Chondrocyte (in vitro differentiated cells): Measurements from ENCODE around the gene TRA2B. TPM values are rescaled to one million over a fixed set of nuclear protein-coding genes. Genes with fewer than 3 reads are reported as not detected.

Experiments
- DNase-seq: peaks from one replicate; pipeline ENCODE4 v3.0.0; 2021; ENCODE audit warnings: mixed read lengths, low spot score
- H3K27ac Mint-ChIP-seq: one replicate; pipeline ENCODE4 v1.8.0; 2021; ENCODE audit warnings: mild to moderate bottlenecking, moderate library complexity, mixed read lengths; ENCODE audit not compliant: unreplicated experiment
- H3K27me3 Mint-ChIP-seq: 2 replicates; pipeline ENCODE4 v1.8.0; 2021; ENCODE audit warnings: low read depth, mixed read lengths
- H3K36me3 Mint-ChIP-seq: 2 replicates; pipeline ENCODE4 v1.8.0; 2021; ENCODE audit warnings: low read depth, mixed read lengths
- H3K4me1 Mint-ChIP-seq: 2 replicates; pipeline ENCODE4 v1.8.0; 2021; ENCODE audit warnings: low read depth, mild to moderate bottlenecking, mixed read lengths
- H3K4me3 Mint-ChIP-seq: one replicate; pipeline ENCODE4 v1.8.0; 2021; ENCODE audit warnings: mild to moderate bottlenecking, moderate library complexity, mixed read lengths; ENCODE audit not compliant: unreplicated experiment
- H3K9me3 Mint-ChIP-seq: 2 replicates; pipeline ENCODE4 v1.8.0; 2021; ENCODE audit warnings: low read depth, mixed read lengths
- total RNA-seq: library from RNA; stranded (reverse); gene quantifications from 3 replicates; pipeline ENCODE4 v1.2.1, GENCODE V29; 2021
- TF ChIP-seq, protein P1 (sequence below): fragments of 200-600 bp; sonication (generic); IDR thresholded peaks from 2 replicates; pipeline ENCODE4 v1.5.0; 2021; ENCODE audit warnings: antibody characterized with exemption, mild to moderate bottlenecking, moderate library complexity

The TRA2B gene
- total RNA-seq, 1 donor from 2014 or later: 85.8 TPM

DNA sequence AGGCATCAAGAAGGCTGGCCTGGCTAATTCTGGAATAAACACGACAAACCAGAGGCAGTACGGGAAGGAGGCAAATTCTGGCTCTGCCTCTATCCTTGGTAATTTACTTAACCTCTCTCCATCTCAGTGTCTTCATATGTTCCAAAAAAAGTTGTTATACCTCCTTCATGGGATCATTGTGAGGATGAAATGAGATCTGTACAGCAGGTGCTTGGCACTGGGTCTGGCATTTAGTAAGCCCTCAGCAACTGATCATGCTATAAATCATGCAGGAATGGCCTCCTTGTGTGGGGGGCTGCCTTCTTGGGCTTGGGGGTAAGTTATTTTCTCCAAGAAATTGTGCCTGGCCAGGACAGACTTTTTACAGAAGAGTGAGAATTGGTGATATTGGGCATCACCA is 38.3 kb upstream of the TRA2B start:
- H3K9me3 Mint-ChIP-seq: no peaks in the 10 kb centered on the region
- DNase-seq: no peak
- peaks cover 20% of the 10 kb centered on the region for H3K4me1 Mint-ChIP-seq
- peaks cover 3% of the 10 kb centered on the region for H3K36me3 Mint-ChIP-seq
- TF ChIP-seq, protein P1, sequence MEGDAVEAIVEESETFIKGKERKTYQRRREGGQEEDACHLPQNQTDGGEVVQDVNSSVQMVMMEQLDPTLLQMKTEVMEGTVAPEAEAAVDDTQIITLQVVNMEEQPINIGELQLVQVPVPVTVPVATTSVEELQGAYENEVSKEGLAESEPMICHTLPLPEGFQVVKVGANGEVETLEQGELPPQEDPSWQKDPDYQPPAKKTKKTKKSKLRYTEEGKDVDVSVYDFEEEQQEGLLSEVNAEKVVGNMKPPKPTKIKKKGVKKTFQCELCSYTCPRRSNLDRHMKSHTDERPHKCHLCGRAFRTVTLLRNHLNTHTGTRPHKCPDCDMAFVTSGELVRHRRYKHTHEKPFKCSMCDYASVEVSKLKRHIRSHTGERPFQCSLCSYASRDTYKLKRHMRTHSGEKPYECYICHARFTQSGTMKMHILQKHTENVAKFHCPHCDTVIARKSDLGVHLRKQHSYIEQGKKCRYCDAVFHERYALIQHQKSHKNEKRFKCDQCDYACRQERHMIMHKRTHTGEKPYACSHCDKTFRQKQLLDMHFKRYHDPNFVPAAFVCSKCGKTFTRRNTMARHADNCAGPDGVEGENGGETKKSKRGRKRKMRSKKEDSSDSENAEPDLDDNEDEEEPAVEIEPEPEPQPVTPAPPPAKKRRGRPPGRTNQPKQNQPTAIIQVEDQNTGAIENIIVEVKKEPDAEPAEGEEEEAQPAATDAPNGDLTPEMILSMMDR: no peak
- no peaks in the 10 kb centered on the region for H3K27me3 Mint-ChIP-seq
- H3K27ac Mint-ChIP-seq: no peak overlapping the region
- H3K4me3 Mint-ChIP-seq: no peak overlapping the region

- Mint-ChIP-seq H3K27me3 (no peaks in the 10 kb centered on the region), H3K27ac (no peak overlapping the region), H3K4me1 (no peaks in the 10 kb centered on the region), H3K36me3 (peaks cover 5% of the 10 kb centered on the region), H3K9me3 (no peaks in the 10 kb centered on the region), H3K4me3 (no peak overlapping the region)
- TF ChIP-seq, protein P1: no peak
- no peak for DNase-seq
Measured at GRCh38 chr3:185971579-185971978, 33.8 kb upstream of the TRA2B start.

DNA sequence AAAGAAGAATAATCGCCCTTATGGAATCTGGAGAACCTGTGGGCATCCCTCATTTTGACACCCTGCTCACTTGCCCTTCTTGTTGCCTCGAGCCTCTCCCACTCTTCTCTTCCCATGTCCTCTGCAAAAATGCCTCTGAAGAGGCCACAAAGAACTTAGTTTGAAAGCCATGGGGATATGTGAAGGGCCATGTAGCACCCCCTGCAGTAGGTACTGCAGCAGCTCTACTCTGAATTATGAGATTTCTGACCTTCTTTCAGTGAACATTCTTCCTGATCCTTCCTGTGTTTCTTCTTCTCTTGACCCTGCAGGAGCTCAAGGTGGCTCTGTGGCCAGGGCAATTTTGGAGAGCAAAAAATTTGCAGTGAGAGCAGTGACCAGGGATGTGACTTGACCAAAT is 30.4 kb upstream of the TRA2B start:
- TF ChIP-seq, protein P1: no peak
- peaks cover 2% of the 10 kb centered on the region for H3K36me3 Mint-ChIP-seq
- H3K27me3 Mint-ChIP-seq: no peaks in the 10 kb centered on the region
- DNase-seq: no peak
- no peak overlapping the region for H3K27ac Mint-ChIP-seq
- peaks cover 6% of the 10 kb centered on the region for H3K9me3 Mint-ChIP-seq
- no peaks in the 10 kb centered on the region for H3K4me1 Mint-ChIP-seq
- no peak overlapping the region for H3K4me3 Mint-ChIP-seq

DNA sequence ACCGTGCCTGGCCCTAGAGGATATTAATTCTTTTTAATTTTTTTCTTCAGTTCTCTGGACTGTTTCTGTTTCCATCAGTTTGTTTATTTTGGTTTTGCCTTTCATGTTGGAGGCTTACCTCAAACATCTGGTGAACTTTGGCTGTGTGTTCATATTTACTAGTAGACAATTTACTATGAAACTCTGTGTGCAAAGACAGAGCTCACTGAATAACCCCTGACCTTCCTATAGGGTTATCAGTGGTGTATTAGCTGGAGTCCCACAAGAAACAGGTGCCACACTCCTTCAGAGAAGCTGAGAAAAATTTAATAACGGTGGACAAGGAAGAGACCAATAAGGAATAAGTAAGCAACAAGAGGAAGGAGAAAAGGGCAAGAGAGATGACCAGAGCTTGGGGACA is 28.8 kb upstream of the TRA2B start:
- Mint-ChIP-seq H3K36me3 (peaks cover 2% of the 10 kb centered on the region), H3K9me3 (peaks cover 6% of the 10 kb centered on the region), H3K4me1 (no peaks in the 10 kb centered on the region), H3K27ac (no peak overlapping the region), H3K4me3 (no peak overlapping the region), H3K27me3 (no peaks in the 10 kb centered on the region)
- TF ChIP-seq, protein P1: no peak
- no peak for DNase-seq

DNA sequence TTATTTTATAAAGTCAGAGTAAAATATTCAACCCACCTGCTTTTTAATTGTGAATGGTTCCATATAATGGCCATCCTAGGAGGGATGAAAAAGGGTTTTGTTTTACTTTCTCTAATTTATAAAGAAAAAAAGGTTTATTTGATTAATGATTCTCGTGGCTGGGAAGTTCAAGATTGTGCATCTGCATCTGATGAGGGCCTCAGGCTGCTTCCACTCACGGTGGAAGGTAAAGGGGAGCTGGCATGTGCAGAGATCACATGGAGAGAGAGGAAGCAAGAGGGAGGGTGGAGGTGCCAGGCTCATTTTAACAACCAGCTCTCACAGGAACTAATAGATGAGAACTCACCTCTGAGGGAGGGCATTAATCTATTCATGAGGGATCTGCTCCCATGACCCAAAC is 27.7 kb upstream of the TRA2B start:
- DNase-seq: no peak
- TF ChIP-seq, protein P1: no peak
- H3K36me3 Mint-ChIP-seq: peaks cover 2% of the 10 kb centered on the region
- H3K4me3 Mint-ChIP-seq: no peak overlapping the region
- no peaks in the 10 kb centered on the region for H3K4me1 Mint-ChIP-seq
- H3K27ac Mint-ChIP-seq: no peak overlapping the region
- H3K27me3 Mint-ChIP-seq: no peaks in the 10 kb centered on the region
- H3K9me3 Mint-ChIP-seq: peaks cover 6% of the 10 kb centered on the region
